ENCODE data around the gene REEP6.
A peak's percentile ranks its signal among the peaks of the same experiment; 100 is the strongest.

The REEP6 gene

GRCh38 chr19:1510442-1510806 is 19.4 kb downstream of the REEP6 start:
- Histone ChIP-seq H3K27ac (replicated peaks) (no peak overlapping the region), H3K27me3 (ENCODE audit: insufficient read depth, poor library complexity, severe bottlenecking) (peaks cover 24% of the 10 kb centered on the region), H3K4me3 (replicated peaks; ENCODE audit: insufficient read depth, low read length) (no peak overlapping the region)
- TF ChIP-seq SPI1 (IDR thresholded peaks at IDR 0.05; ENCODE audit: borderline replicate concordance, low read depth) (no peak), GABPA (IDR thresholded peaks at IDR 0.05; ENCODE audit: low read depth) (no peak)
- DNase-seq (ENCODE audit: low read depth in 1 of 2, low spot score in 1 of 2) = no peak

GRCh38 chr19:1510807-1511206 is 19.8 kb downstream of the REEP6 start:
- Histone ChIP-seq H3K27ac (replicated peaks) (no peak overlapping the region), H3K27me3 (ENCODE audit: insufficient read depth, poor library complexity, severe bottlenecking) (peaks cover 24% of the 10 kb centered on the region), H3K4me3 (replicated peaks; ENCODE audit: insufficient read depth, low read length) (no peak overlapping the region)
- TF ChIP-seq REST (IDR thresholded peaks at IDR 0.05; ENCODE audit: insufficient replicate concordance, low read depth) (no peak), GABPA (IDR thresholded peaks at IDR 0.05; ENCODE audit: low read depth) (no peak), POLR2AphosphoS5 (IDR thresholded peaks at IDR 0.05; ENCODE audit: low read depth) (no peak), CTCF (IDR thresholded peaks at IDR 0.05; ENCODE audit: insufficient read depth, low read length) (no peak), SPI1 (IDR thresholded peaks at IDR 0.05; ENCODE audit: borderline replicate concordance, low read depth) (no peak)
- no peak for DNase-seq (ENCODE audit: low read depth in 1 of 2, low spot score in 1 of 2)

- no peak overlapping the region for H3K4me3 ChIP-seq (replicated peaks; ENCODE audit: insufficient read depth, low read length)
- TF ChIP-seq SPI1 (IDR thresholded peaks at IDR 0.05; ENCODE audit: borderline replicate concordance, low read depth) (no peak), CTCF (IDR thresholded peaks at IDR 0.05; ENCODE audit: insufficient read depth, low read length) (no peak), POLR2AphosphoS5 (IDR thresholded peaks at IDR 0.05; ENCODE audit: low read depth) (no peak), GABPA (IDR thresholded peaks at IDR 0.05; ENCODE audit: low read depth) (no peak), REST (IDR thresholded peaks at IDR 0.05; ENCODE audit: insufficient replicate concordance, low read depth) (no peak)
- DNase-seq (ENCODE audit: low read depth in 1 of 2, low spot score in 1 of 2) = no peak
- peaks cover 24% of the 10 kb centered on the region for H3K27me3 ChIP-seq (ENCODE audit: insufficient read depth, poor library complexity, severe bottlenecking)
- H3K27ac ChIP-seq (replicated peaks) = no peak overlapping the region
Observed at GRCh38 chr19:1511318-1512317, 20.6 kb downstream of the REEP6 start.

- peaks cover 24% of the 10 kb centered on the region for H3K27me3 ChIP-seq (ENCODE audit: insufficient read depth, poor library complexity, severe bottlenecking)
- TF ChIP-seq CTCF (IDR thresholded peaks at IDR 0.05; ENCODE audit: insufficient read depth, low read length) = no peak
- no peak for TF ChIP-seq REST (IDR thresholded peaks at IDR 0.05; ENCODE audit: insufficient replicate concordance, low read depth)
- no peak for TF ChIP-seq POLR2AphosphoS5 (IDR thresholded peaks at IDR 0.05; ENCODE audit: low read depth)
- TF ChIP-seq SPI1 (IDR thresholded peaks at IDR 0.05; ENCODE audit: borderline replicate concordance, low read depth) = no peak
- TF ChIP-seq GABPA (IDR thresholded peaks at IDR 0.05; ENCODE audit: low read depth) = no peak
- DNase-seq (ENCODE audit: low read depth in 1 of 2, low spot score in 1 of 2) = peak in 1 of 2 experiments; percentile 20
- no peak within 1 kb of the TSS for H3K27ac ChIP-seq (replicated peaks)
- H3K4me3 ChIP-seq (replicated peaks; ENCODE audit: insufficient read depth, low read length) = no peak within 1 kb of the TSS; the same call in 1 of the 2 replicates
Observed at GRCh38 chr19:1512671-1513498, 21.9 kb downstream of the REEP6 start, which contains the start of gene ADAMTSL5. Gene ADAMTSL5, minus strand, starts transcription at chr19:1513019. Its CDS starts 2,076 bp downstream, at chr19:1510943.

Measured in HL-60 (cell line).